Skeletal muscle tissue (tissue), 4 donors: ENCODE results near the gene HAUS7. TPM values are rescaled to one million over a fixed set of nuclear protein-coding genes. Genes with fewer than 3 reads are reported as not detected.

Experiments used
- H3K27ac ChIP-seq: one replicate; pipeline ENCODE4 v1.7.0; 2013; ENCODE audit warnings: mild to moderate bottlenecking, low read depth, low read length, inconsistent platforms
- H3K27me3 ChIP-seq, 3 donors: one replicate each; pipeline ENCODE4 v1.7.0; 2013; ENCODE audit warnings: low read length in 3 of 3; ENCODE audit not compliant: control insufficient read depth in 3 of 3, insufficient read depth in 3 of 3
- H3K36me3 ChIP-seq, 3 donors: one replicate each; pipeline ENCODE4 v1.7.0; 2013; ENCODE audit warnings: low read length in 3 of 3; ENCODE audit not compliant: control insufficient read depth in 3 of 3, insufficient read depth in 3 of 3
- H3K4me1 ChIP-seq, 3 donors: one replicate each; pipeline ENCODE4 v1.7.0; 2013; ENCODE audit warnings: low read length in 3 of 3, mild to moderate bottlenecking in 3 of 3; ENCODE audit not compliant: control insufficient read depth in 3 of 3, insufficient read depth in 3 of 3
- H3K4me3 ChIP-seq, 3 donors: one replicate each; pipeline ENCODE4 v1.7.0; 2013; ENCODE audit warnings: low read length in 3 of 3
- H3K9ac ChIP-seq, 3 donors: one replicate each; pipeline ENCODE4 v1.7.0; 2013; ENCODE audit warnings: low read length in 3 of 3, mild to moderate bottlenecking in 3 of 3, moderate library complexity in 2 of 3, low read depth in 1 of 3
- H3K9me3 ChIP-seq, 3 donors: one replicate each; pipeline ENCODE4 v1.7.0; 2013; ENCODE audit warnings: low read length in 3 of 3; ENCODE audit not compliant: control insufficient read depth in 3 of 3
- total RNA-seq: library from RNA; depleted of rRNA; stranded (reverse); fragments of >200 nt; gene quantifications from one replicate; pipeline ENCODE4 v1.2.3, GENCODE V29; 2014
- donor health status: Osteomylitis.

HAUS7 gene
- total RNA-seq, 1 donor from 2014 or later: 11.0 TPM

- H3K9me3 ChIP-seq: no peaks in the 10 kb centered on the region
- H3K4me1 ChIP-seq: peaks cover 0 to 14% (median 6%) of the 10 kb centered on the region in 3 donors
- no peak overlapping the region for H3K9ac ChIP-seq
- H3K27ac ChIP-seq: no peak overlapping the region
- H3K27me3 ChIP-seq: peaks cover 0 to 20% (median 5%) of the 10 kb centered on the region in 3 donors
- H3K4me3 ChIP-seq: no peak overlapping the region
- no peaks in the 10 kb centered on the region for H3K36me3 ChIP-seq
Measured at GRCh38 chrX:153511784-153512500, 41.6 kb upstream of the HAUS7 start.

- Histone ChIP-seq H3K27me3 (peaks cover 0 to 10% (median 0%) of the 10 kb centered on the region in 3 donors), H3K9me3 (no peaks in the 10 kb centered on the region), H3K4me1 (peaks cover 0 to 14% (median 7%) of the 10 kb centered on the region in 3 donors), H3K4me3 (no peak overlapping the region), H3K27ac (no peak overlapping the region), H3K36me3 (no peaks in the 10 kb centered on the region), H3K9ac (no peak overlapping the region)
Measured at GRCh38 chrX:153510383-153510782, 40.0 kb upstream of the HAUS7 start.

GRCh38 chrX:153509592-153509991, 39.2 kb upstream of the HAUS7 start:
- H3K27ac ChIP-seq: no peak overlapping the region

GRCh38 chrX:153507484-153508178, 37.3 kb upstream of the HAUS7 start:
- Histone ChIP-seq H3K27ac (no peak overlapping the region), H3K4me3 (no peak overlapping the region), H3K9ac (no peak overlapping the region), H3K9me3 (no peaks in the 10 kb centered on the region), H3K27me3 (peaks cover 0 to 19% (median 0%) of the 10 kb centered on the region in 3 donors), H3K4me1 (peaks cover 0 to 14% (median 7%) of the 10 kb centered on the region in 3 donors), H3K36me3 (no peaks in the 10 kb centered on the region)

More at GRCh38 chrX:153509592-153509991, 39.2 kb upstream of the HAUS7 start:
- peaks cover 0 to 11% (median 0%) of the 10 kb centered on the region in 3 donors for H3K27me3 ChIP-seq
- no peak overlapping the region for H3K9ac ChIP-seq
- no peaks in the 10 kb centered on the region for H3K9me3 ChIP-seq
- H3K36me3 ChIP-seq: no peaks in the 10 kb centered on the region
- H3K4me3 ChIP-seq: no peak overlapping the region
- H3K4me1 ChIP-seq: peaks cover 0 to 14% (median 7%) of the 10 kb centered on the region in 3 donors

- no peak overlapping the region for H3K9ac ChIP-seq
- no peak overlapping the region for H3K4me3 ChIP-seq
- no peaks in the 10 kb centered on the region for H3K9me3 ChIP-seq
- peaks cover 0 to 23% (median 0%) of the 10 kb centered on the region in 3 donors for H3K27me3 ChIP-seq
- no peaks in the 10 kb centered on the region for H3K36me3 ChIP-seq
- no peak overlapping the region for H3K27ac ChIP-seq
- peaks cover 0 to 20% (median 7%) of the 10 kb centered on the region in 3 donors for H3K4me1 ChIP-seq
Measured at GRCh38 chrX:153505361-153505760, 35.0 kb upstream of the HAUS7 start.

- H3K9ac ChIP-seq: no peak overlapping the region
- peaks cover 0 to 23% (median 9%) of the 10 kb centered on the region in 3 donors for H3K4me1 ChIP-seq
- H3K27me3 ChIP-seq: peaks cover 0 to 19% (median 0%) of the 10 kb centered on the region in 3 donors
- no peak overlapping the region for H3K4me3 ChIP-seq
- no peaks in the 10 kb centered on the region for H3K36me3 ChIP-seq
- no peak overlapping the region for H3K27ac ChIP-seq
- H3K9me3 ChIP-seq: no peaks in the 10 kb centered on the region
Measured at GRCh38 chrX:153504445-153505016, 34.2 kb upstream of the HAUS7 start.

GRCh38 chrX:153502796-153503195, 32.4 kb upstream of the HAUS7 start:
- H3K9me3 ChIP-seq: no peaks in the 10 kb centered on the region
- peaks cover 0 to 26% (median 3%) of the 10 kb centered on the region in 3 donors for H3K27me3 ChIP-seq
- H3K36me3 ChIP-seq: no peaks in the 10 kb centered on the region
- H3K9ac ChIP-seq: no peak overlapping the region
- no peak overlapping the region for H3K27ac ChIP-seq
- H3K4me3 ChIP-seq: no peak overlapping the region
- H3K4me1 ChIP-seq: peaks cover 0 to 23% (median 11%) of the 10 kb centered on the region in 3 donors

- no peak overlapping the region for H3K27ac ChIP-seq
- H3K27me3 ChIP-seq: peaks cover 0 to 26% (median 3%) of the 10 kb centered on the region in 3 donors
- no peak overlapping the region for H3K9ac ChIP-seq
- H3K36me3 ChIP-seq: no peaks in the 10 kb centered on the region
- H3K4me3 ChIP-seq: no peak overlapping the region
- H3K4me1 ChIP-seq: peaks cover 0 to 17% (median 8%) of the 10 kb centered on the region in 3 donors
- no peaks in the 10 kb centered on the region for H3K9me3 ChIP-seq
Measured at GRCh38 chrX:153502131-153502530, 31.8 kb upstream of the HAUS7 start.

- peaks cover 0 to 16% (median 7%) of the 10 kb centered on the region in 3 donors for H3K4me1 ChIP-seq
- H3K4me3 ChIP-seq: no peak overlapping the region
- H3K27me3 ChIP-seq: peaks cover 0 to 26% (median 3%) of the 10 kb centered on the region in 3 donors
- no peaks in the 10 kb centered on the region for H3K9me3 ChIP-seq
- no peak overlapping the region for H3K9ac ChIP-seq
- H3K36me3 ChIP-seq: no peaks in the 10 kb centered on the region
- no peak overlapping the region for H3K27ac ChIP-seq
Measured at GRCh38 chrX:153501530-153501929, 31.2 kb upstream of the HAUS7 start.
